Chondrocyte (in vitro differentiated cells): ENCODE results near the gene PREB. TPM values are rescaled to one million over a fixed set of nuclear protein-coding genes. Genes with fewer than 3 reads are reported as not detected.
A peak's percentile ranks its signal among the peaks of the same experiment; 100 is the strongest.

ENCODE experiments used
- DNase-seq: peaks from one replicate; pipeline ENCODE4 v3.0.0; 2021; ENCODE audit warnings: mixed read lengths, low spot score
- H3K27ac Mint-ChIP-seq: one replicate; pipeline ENCODE4 v1.8.0; 2021; ENCODE audit warnings: mild to moderate bottlenecking, moderate library complexity, mixed read lengths; ENCODE audit not compliant: unreplicated experiment
- H3K27me3 Mint-ChIP-seq: 2 replicates; pipeline ENCODE4 v1.8.0; 2021; ENCODE audit warnings: low read depth, mixed read lengths
- H3K36me3 Mint-ChIP-seq: 2 replicates; pipeline ENCODE4 v1.8.0; 2021; ENCODE audit warnings: low read depth, mixed read lengths
- H3K4me1 Mint-ChIP-seq: 2 replicates; pipeline ENCODE4 v1.8.0; 2021; ENCODE audit warnings: low read depth, mild to moderate bottlenecking, mixed read lengths
- H3K4me3 Mint-ChIP-seq: one replicate; pipeline ENCODE4 v1.8.0; 2021; ENCODE audit warnings: mild to moderate bottlenecking, moderate library complexity, mixed read lengths; ENCODE audit not compliant: unreplicated experiment
- H3K9me3 Mint-ChIP-seq: 2 replicates; pipeline ENCODE4 v1.8.0; 2021; ENCODE audit warnings: low read depth, mixed read lengths
- CTCF ChIP-seq: fragments of 200-600 bp; sonication (generic); IDR thresholded peaks from 2 replicates; pipeline ENCODE4 v1.5.0; 2021; ENCODE audit warnings: antibody characterized with exemption, mild to moderate bottlenecking, moderate library complexity
- total RNA-seq: library from RNA; stranded (reverse); gene quantifications from 3 replicates; pipeline ENCODE4 v1.2.1, GENCODE V29; 2021

Gene PREB
- total RNA-seq, 1 donor from 2014 or later: 49.4 TPM

GRCh38 chr2:27148801-27149439 is 14.5 kb upstream of the PREB start, which contains the start of gene TCF23:
TCF23 (plus strand) TSS chr2:27149004; CDS start chr2:27149134, 130 bp downstream.
- Mint-ChIP-seq H3K36me3 (no peaks in the 10 kb centered on the region), H3K4me3 (no peak within 1 kb of the TSS), H3K4me1 (no peaks in the 10 kb centered on the region), H3K27ac (no peak within 1 kb of the TSS), H3K9me3 (no peaks in the 10 kb centered on the region), H3K27me3 (peaks cover 11% of the 10 kb centered on the region)
- DNase-seq: peak; percentile 75
- no peak for TF ChIP-seq CTCF

- no peak overlapping the region for H3K27ac Mint-ChIP-seq
- no peaks in the 10 kb centered on the region for H3K4me1 Mint-ChIP-seq
- no peak for TF ChIP-seq CTCF
- peaks cover 6% of the 10 kb centered on the region for H3K9me3 Mint-ChIP-seq
- H3K4me3 Mint-ChIP-seq: no peak overlapping the region
- peak; percentile 20 for DNase-seq
- peaks cover 1% of the 10 kb centered on the region for H3K36me3 Mint-ChIP-seq
- peaks cover 18% of the 10 kb centered on the region for H3K27me3 Mint-ChIP-seq
Observed at GRCh38 chr2:27147935-27148334, 13.5 kb upstream of the PREB start.

DNA sequence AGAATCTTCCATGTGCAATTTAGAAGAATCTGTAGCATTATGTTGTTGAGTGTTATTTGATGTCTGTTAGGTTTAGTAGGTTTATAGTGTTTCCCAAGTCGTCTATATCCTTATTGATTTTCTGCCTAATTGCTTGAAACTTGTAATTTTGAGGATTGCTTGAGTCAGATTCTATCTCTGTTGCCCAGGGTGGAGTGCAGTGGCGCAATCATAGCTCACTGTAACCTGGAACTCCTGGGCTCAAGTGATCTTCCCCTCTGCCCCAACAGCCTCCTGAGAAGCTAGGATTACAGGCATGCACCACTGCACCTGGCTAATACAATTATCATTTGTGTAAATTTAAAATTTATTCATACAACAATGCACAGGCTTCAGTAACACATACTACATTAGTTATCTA is 11.2 kb upstream of the PREB start:
- TF ChIP-seq CTCF: no peak
- Mint-ChIP-seq H3K27me3 (peaks cover 25% of the 10 kb centered on the region), H3K4me3 (no peak overlapping the region), H3K36me3 (peaks cover 1% of the 10 kb centered on the region), H3K27ac (no peak overlapping the region), H3K4me1 (no peaks in the 10 kb centered on the region), H3K9me3 (peaks cover 10% of the 10 kb centered on the region)
- DNase-seq: no peak

- H3K9me3 Mint-ChIP-seq: peaks cover 10% of the 10 kb centered on the region
- H3K36me3 Mint-ChIP-seq: peaks cover 1% of the 10 kb centered on the region
- no peaks in the 10 kb centered on the region for H3K4me1 Mint-ChIP-seq
- peaks cover 24% of the 10 kb centered on the region for H3K27me3 Mint-ChIP-seq
- DNase-seq: peak; percentile 15
- H3K27ac Mint-ChIP-seq: no peak overlapping the region
- no peak for TF ChIP-seq CTCF
- no peak overlapping the region for H3K4me3 Mint-ChIP-seq
Observed at GRCh38 chr2:27143285-27143684, 8.8 kb upstream of the PREB start.

GRCh38 chr2:27139310-27139709 is 4.9 kb upstream of the PREB start, which contains the start of gene PRR30:
PRR30 (minus strand) TSS chr2:27139410; CDS start chr2:27138329, 1,081 bp downstream.
- no peak within 1 kb of the TSS for H3K4me3 Mint-ChIP-seq
- no peak for TF ChIP-seq CTCF
- no peak within 1 kb of the TSS for H3K27ac Mint-ChIP-seq
- H3K9me3 Mint-ChIP-seq: peaks cover 10% of the 10 kb centered on the region
- peaks cover 1% of the 10 kb centered on the region for H3K36me3 Mint-ChIP-seq
- H3K27me3 Mint-ChIP-seq: peaks cover 15% of the 10 kb centered on the region
- no peak for DNase-seq
- no peaks in the 10 kb centered on the region for H3K4me1 Mint-ChIP-seq
